ENCODE measurements around the gene LRP2. TPM values are rescaled to one million over a fixed set of nuclear protein-coding genes. Genes with fewer than 3 reads are reported as not detected.
"Not testable (repeated sequence)": the region's sequence is repeated elsewhere in the genome, so short reads cannot be mapped to it uniquely, and the experiment has no call there.

LRP2 gene
- total and polyA plus RNA-seq, 7 donors = 1.9 TPM; not detected in 6

- Histone ChIP-seq H3K27ac (no peak overlapping the region), H3K27me3 (no peaks in the 10 kb centered on the region), H3K4me3 (no peak overlapping the region), H3K36me3 (no peaks in the 10 kb centered on the region), H3K4me1 (no peaks in the 10 kb centered on the region), H3K9me3 (no peaks in the 10 kb centered on the region)
- TF ChIP-seq POLR2A (IDR thresholded peaks at IDR 0.05) (no peak), EP300 (IDR thresholded peaks at IDR 0.05) (no peak), POLR2AphosphoS5 (IDR thresholded peaks at IDR 0.05) (no peak), CTCF (IDR thresholded peaks at IDR 0.05) (no peak)
- DNase-seq = no peak
- intact Hi-C loops (cut with DNase I) = no loop called here
- 36 to 57% methylated on average over 5 of the region's 5 CpGs for WGBS, 2 donors
Observed at GRCh38 chr2:169324581-169325260, 37.6 kb downstream of the LRP2 start.

DNA sequence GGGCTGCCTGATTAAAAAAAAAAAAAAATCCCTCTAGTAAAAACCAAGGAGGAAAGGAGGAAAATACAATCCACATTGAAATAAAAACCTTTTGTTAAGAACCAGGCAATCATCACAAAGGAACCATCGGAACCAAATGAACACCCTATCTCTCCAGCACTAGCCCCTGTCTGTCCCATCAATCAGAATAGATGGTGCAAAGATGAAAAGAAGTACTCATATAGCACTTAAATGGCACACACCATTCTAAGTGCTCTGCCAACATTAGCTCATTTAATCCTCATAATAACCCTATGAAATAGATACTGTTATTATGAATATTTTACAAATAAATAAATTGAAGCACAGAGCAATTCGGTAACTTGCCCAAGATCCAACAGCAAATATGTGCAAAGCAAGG, 38.5 kb downstream of the LRP2 start:
- 82 to 84% methylated on average over 2 of the region's 2 CpGs for WGBS, 2 donors
- TF ChIP-seq POLR2AphosphoS5 (IDR thresholded peaks at IDR 0.05) = no peak
- no peak for TF ChIP-seq CTCF (IDR thresholded peaks at IDR 0.05)
- TF ChIP-seq POLR2A (IDR thresholded peaks at IDR 0.05) = no peak
- no peak for TF ChIP-seq EP300 (IDR thresholded peaks at IDR 0.05)

DNA sequence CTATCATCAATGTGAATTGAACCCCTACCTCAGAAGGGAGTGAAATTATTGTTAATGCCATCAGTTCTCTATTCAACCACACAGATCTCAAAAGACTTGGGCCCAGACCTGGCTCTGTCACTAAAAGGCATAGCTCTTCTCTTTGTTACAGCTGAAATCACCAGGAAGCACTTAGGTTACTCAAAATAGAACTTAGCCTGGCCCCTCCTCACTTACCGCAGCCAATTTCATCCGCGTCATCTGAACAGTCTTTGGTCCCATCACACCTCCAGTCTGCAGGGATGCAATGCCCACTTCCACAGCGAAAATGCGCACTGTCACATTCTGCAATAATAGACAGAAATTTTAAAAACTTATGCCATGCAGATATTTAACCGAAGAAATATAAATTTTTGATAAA, 41.8 kb downstream of the LRP2 start:
- Histone ChIP-seq H3K4me1 (no peaks in the 10 kb centered on the region), H3K27me3 (no peaks in the 10 kb centered on the region), H3K4me3 (no peak overlapping the region), H3K27ac (no peak overlapping the region), H3K9me3 (no peaks in the 10 kb centered on the region), H3K36me3 (no peaks in the 10 kb centered on the region)
- TF ChIP-seq POLR2AphosphoS5 (IDR thresholded peaks at IDR 0.05) (no peak), POLR2A (IDR thresholded peaks at IDR 0.05) (no peak), CTCF (IDR thresholded peaks at IDR 0.05) (no peak), EP300 (IDR thresholded peaks at IDR 0.05) (no peak)
- 94 to 95% methylated on average over 6 of the region's 6 CpGs for WGBS, 2 donors
- intact Hi-C loops (cut with DNase I) = no loop called here
- DNase-seq = no peak

More for the DNA sequence above, 38.5 kb downstream of the LRP2 start:
- no peaks in the 10 kb centered on the region for H3K27me3 ChIP-seq
- H3K27ac ChIP-seq = no peak overlapping the region
- no peaks in the 10 kb centered on the region for H3K36me3 ChIP-seq
- no peaks in the 10 kb centered on the region for H3K4me1 ChIP-seq
- no peaks in the 10 kb centered on the region for H3K9me3 ChIP-seq
- DNase-seq = no peak
- intact Hi-C loops (cut with DNase I) = no loop called here
- no peak overlapping the region for H3K4me3 ChIP-seq

GRCh38 chr2:169315357-169315756, 47.0 kb downstream of the LRP2 start:
- no peak for DNase-seq
- H3K27me3 ChIP-seq = no peaks in the 10 kb centered on the region
- no peaks in the 10 kb centered on the region for H3K4me1 ChIP-seq
- TF ChIP-seq EP300 (IDR thresholded peaks at IDR 0.05) (no peak), POLR2AphosphoS5 (IDR thresholded peaks at IDR 0.05) (no peak), CTCF (IDR thresholded peaks at IDR 0.05) (no peak), POLR2A (IDR thresholded peaks at IDR 0.05) (no peak)
- intact Hi-C loops (cut with DNase I) = no loop called here
- 86 to 94% methylated on average over 3 of the region's 3 CpGs for WGBS, 2 donors
- no peaks in the 10 kb centered on the region for H3K36me3 ChIP-seq
- no peaks in the 10 kb centered on the region for H3K9me3 ChIP-seq
- no peak overlapping the region for H3K4me3 ChIP-seq
- H3K27ac ChIP-seq = no peak overlapping the region

DNA sequence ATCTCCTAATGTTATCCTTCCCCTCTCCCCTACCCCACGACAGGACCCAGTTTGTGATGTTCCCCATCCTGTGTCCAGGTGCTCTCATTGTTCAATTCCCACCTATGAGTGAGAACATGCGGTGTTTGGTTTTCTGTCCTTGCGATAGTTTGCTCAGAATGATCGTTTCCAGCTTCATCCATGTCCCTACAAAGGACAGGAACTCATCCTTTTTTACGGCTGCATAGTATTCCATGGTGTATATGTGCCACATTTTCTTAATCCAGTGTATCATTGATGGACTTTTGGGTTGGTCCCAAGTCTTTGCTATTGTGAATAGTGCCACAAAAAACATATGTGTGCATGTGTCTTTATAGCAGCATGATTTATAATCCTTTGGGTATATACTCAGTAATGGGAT, 54.0 kb downstream of the LRP2 start:
- H3K4me3 ChIP-seq; H3K27me3 ChIP-seq; intact Hi-C loops (cut with DNase I); H3K36me3 ChIP-seq; H3K27ac ChIP-seq; H3K4me1 ChIP-seq; H3K9me3 ChIP-seq; DNase-seq: not testable (repeated sequence)
- 92% methylated on average over 5 of the region's 5 CpGs for WGBS, 2 donors

GRCh38 chr2:169304689-169305088, 57.6 kb downstream of the LRP2 start:
- WGBS, 2 donors = 93 to 95% methylated on average over 4 of the region's 4 CpGs
- H3K9me3 ChIP-seq; DNase-seq; H3K36me3 ChIP-seq; H3K27me3 ChIP-seq; H3K4me3 ChIP-seq; intact Hi-C loops (cut with DNase I); H3K27ac ChIP-seq; H3K4me1 ChIP-seq: not testable (repeated sequence)
